Hematopoietic multipotent progenitor cell treated with erythropoietin and hydrocortisone succinate and interleukin-3 and kit ligand, for 8 days (in vitro differentiated cells): ENCODE data around the gene ZNF423.

ENCODE experiments used
- DNase-seq: peaks from one replicate; pipeline ENCODE4 v3.0.0-alpha.2; 2015

ZNF423 gene

GRCh38 chr16:49780433-49780832, 75.5 kb downstream of the ZNF423 start:
- DNase-seq: no peak

DNA sequence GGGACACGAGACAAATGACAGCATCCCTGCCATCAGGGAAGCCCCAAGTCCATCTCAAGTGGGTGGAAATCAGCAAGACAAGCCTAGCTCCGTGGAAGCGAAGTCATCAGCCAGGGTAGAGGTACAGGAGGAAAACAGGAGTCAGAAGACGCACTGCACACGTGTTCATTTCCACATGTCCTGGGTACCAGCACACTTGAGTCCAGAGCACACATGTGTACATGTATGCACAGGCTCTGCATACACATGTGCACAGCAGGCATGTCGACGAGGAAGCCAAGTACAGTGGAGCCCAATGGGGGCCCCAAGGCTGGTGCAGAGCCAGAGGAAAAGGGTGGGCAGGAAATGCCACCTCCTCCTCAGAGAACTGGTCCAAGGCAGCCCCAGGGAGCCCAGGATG, 75.9 kb downstream of the ZNF423 start:
- DNase-seq: no peak

DNA sequence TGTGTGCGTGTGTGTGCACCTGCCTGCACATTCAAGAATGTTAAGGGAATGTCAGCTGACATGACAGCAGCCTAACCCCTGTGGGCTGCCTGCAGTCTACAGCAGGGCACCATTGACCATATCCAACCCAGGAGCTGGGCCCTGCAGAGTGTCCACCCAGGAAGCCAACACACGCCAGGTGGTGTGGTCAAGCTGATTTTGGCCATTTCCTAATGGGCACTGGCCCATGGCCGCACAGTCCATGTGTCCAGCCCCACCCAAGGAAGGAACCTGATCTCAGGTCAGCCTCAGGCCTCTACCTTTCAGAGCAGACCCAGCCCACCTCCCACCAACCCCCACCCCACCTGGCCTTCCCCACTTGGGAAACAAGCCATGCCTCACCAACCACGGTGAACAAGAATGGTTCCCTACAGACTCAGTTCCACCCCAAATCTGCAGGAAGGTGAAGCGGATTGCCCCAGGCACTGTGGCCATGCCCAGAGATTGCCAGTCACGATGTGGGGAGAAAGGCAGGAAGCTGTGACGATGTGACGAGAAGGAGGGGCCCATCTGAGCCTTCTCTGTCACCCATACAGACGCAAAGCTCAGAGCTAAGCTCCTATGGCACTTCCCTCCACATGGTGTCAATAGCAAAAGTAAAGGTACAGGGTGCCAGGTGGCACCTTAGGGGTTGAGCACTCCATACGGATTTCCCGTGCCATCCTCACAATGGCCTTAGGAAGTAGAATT, 77.5 kb downstream of the ZNF423 start:
- DNase-seq: no peak

DNA sequence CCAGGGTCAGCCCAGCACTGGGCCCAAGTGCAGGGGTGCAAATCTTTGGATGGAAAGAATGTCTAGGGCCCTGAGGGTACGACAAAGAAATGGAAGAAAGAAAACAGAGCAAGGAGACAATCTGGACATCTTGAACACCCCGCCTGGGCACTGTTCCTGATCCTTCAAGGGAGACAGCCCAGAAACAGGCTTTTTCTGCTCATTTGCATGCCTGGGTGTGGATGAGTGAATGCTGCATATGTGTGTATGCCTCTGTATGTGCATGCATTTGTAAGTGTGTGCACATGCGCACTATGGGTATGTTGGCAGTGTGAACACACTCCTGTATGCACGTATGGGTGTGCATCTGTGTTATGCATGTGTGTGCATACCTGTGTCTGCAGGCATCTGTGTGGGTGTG, 79.2 kb downstream of the ZNF423 start:
- DNase-seq: no peak

- no peak for DNase-seq
Measured at GRCh38 chr16:49776085-49776595, 79.8 kb downstream of the ZNF423 start.

DNA sequence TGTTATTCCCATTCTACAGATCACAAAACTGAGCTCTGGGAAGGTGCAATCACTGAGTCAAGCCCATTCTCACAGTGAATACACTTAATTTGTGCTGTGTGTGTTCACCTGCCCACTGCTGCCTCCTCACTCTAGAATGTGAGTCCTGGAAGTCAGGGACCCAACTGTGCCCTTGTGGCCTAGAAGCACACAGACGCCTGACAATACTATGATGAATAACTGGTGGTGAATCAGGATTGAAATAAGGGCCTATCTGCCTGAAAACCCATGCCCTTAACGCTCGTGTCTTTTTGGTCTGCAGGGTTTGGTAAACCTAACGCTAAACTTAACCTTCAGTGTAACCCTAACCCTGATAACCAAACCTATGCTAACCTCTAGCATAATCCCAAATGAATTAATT, 80.3 kb downstream of the ZNF423 start:
- DNase-seq: no peak

DNA sequence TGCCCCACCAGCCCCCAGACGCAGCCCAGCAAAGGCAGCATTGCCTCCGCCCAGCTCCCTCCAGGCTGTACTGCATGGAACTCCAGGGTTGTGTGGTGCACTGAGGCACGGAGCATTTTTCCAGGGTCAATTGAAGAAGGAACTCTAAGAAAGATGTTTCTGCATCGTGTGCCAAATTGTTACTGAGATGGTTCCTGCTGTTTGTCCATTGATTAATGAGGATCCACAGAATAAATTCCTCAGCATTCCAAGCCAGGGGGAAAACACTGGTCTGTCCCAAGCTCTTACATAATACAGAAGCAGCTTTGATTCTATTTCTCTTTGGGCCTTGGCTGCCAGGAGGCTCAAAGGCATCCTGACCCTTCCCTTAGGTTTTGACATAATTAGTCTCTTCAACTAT, 80.9 kb downstream of the ZNF423 start:
- no peak for DNase-seq

DNA sequence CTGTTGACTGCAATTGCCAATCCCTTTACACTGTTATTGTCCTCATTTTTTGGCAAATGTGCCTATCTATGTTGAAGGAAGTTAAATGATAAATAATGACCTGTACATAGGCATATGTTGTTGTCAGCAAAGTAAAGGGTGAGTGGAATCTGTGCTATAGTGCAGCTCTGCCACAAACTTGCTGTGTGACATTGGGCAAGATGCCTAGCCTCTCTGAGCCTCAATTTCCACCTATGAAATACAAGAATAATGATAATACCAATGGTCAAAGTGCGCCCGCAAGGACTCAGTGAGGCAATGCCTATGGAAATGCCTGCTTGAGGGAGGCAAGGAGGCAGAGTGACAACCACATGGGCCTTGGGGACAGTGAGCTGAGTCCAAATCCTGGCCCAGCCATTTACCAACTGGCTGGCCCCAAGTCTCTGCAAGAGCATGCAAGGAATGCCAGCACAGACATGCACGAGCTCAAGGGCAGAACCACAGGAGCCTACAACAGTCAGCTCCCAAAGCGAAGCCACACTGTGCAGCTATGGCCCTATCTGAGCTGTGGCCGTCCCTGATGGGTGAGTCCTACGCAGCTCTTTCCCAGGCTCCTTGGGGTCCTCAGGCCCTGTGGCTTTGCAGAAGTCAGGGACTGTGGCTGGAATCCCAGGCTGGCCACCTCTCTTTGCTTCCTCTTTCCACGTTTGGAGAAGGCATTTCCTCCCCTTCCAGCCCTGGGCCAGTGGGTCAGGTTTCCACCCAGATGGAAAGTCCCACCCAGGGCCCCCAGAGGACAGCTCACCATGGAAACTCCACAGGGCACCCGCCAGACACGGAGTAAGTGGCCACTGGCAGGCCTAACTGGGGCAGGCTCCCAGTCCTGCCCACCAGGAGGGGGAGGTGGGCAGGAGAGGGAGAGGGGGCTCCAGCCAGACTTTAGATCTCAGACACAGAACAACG, 82.1 kb downstream of the ZNF423 start:
- DNase-seq: no peak

DNA sequence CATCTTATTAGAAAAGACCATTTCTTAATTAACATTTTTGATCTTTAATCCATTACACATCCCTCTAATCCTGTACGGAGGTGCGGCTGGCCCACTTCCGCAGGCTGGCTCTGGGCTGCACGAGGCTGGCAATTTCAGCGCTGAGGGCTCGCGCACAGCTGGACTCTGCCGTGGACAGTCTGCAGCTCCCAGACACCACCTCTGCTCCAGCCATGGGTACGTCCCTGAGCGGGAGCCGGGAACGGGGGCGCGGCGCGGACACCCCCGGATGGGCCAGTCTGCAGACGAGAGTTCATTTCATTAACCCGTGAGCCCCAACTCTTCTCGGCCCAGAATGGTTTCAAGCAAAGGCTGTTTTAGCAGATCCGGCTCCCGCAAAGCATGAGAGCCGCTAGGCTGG, 87.9 kb downstream of the ZNF423 start:
- DNase-seq: no peak

- no peak for DNase-seq
Measured at GRCh38 chr16:49767414-49767813, 88.5 kb downstream of the ZNF423 start.

GRCh38 chr16:49766225-49766624, 89.7 kb downstream of the ZNF423 start:
- no peak for DNase-seq

DNA sequence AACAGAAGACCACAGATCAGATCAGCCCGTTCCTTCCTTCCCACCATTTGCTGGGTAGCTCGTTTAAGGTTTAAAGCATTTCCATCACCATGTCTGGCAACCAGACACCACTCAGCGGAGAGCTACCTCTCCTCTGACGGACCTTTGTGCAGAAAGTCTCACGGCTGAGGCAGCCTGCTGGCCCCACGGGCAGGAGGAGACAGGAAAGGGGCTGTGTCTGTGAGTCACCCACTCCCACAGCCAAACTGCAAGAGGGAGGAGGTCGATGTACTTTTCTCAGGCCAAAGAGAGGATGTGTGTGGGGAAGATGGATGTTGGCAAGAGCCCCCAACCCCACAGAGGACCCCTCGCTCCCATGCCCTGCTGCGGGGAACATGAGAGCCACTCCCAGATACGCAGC, 92.1 kb downstream of the ZNF423 start:
- DNase-seq: no peak

DNA sequence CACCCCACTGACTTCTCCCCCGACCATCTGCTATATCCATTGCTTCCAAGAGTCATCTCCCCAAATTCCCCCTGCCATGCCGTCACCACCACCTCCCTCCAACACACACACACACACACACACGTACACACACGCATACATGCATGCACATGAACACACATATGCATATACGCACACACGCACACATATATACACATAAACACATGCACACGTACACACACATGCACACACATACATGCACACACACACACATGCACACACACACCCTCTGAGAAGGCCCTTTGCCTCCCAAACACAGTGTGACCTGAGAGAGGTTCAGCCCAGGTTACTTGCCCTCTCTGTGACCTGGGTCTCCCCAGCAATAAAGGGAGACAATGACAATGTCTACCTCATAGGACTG, 95.1 kb downstream of the ZNF423 start:
- DNase-seq: no peak

DNA sequence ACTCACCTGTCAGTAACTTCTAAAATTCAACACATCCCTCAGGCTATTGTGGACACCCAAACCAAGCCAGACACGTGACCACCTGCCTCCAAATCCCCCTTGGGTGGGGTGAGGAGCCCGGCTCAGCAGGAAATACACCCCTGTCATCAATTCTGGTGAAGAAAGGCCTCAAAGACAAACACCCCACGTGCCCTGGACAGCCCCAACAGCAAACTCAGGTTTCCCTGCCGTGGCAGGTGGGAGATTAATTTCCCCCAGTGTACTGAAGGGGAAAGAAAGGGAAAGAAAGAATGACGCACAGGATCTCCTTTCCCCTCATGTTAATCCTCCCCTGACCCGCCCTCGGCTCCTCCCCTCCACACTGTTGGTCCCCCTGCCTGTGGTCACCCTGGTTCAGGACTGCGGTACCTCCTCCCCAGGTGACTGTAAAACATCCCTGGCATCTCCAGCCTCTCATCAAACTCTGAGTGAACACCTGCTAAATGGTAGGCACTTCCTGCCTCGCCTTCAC, 98.3 kb downstream of the ZNF423 start:
- DNase-seq: no peak

DNA sequence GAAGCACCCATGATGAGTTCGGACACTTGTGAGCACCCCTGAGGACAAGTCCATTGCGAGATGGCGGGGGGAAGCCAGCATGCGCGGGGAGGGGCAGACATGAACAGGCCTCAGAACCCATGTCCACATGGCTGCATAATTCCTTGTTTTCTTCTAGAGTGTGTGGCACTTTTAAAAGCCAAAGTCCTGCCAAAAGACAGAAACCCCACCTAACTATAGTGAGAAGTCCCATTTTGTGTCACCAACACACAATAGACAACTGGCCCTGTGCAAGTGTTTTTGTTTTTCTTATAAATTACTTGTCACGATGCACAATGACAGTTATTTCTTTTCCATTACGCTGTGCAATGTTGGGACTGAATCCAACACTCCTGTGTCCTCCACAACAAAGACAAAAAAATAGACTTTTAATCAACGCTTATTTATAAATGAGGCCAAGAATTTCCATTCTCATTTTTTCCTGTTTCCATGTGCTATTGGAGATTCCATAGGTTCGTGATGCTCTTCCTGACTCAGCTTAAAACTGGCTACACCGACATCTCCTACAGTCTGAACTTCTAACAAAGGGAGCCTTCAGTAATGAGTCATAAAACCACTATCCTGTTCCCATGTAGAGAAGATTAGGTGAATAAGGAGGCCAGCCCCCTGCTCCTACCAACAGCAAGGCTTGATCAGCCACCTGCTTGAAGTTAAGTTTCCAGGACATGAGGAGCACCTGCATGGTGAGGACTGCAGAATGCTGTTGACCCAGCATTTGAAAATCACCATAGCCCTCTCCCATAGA, 98.9 kb downstream of the ZNF423 start:
- no peak for DNase-seq

- no peak for DNase-seq
Measured at GRCh38 chr16:49755716-49756505, 100.0 kb downstream of the ZNF423 start.

GRCh38 chr16:49755313-49755620, 100.6 kb downstream of the ZNF423 start:
- peak; percentile 8 for DNase-seq

GRCh38 chr16:49754495-49755312, 101.2 kb downstream of the ZNF423 start:
- DNase-seq: no peak

GRCh38 chr16:49750341-49751000, 105.4 kb downstream of the ZNF423 start:
- no peak for DNase-seq

GRCh38 chr16:49749816-49750215, 106.1 kb downstream of the ZNF423 start:
- DNase-seq: no peak

DNA sequence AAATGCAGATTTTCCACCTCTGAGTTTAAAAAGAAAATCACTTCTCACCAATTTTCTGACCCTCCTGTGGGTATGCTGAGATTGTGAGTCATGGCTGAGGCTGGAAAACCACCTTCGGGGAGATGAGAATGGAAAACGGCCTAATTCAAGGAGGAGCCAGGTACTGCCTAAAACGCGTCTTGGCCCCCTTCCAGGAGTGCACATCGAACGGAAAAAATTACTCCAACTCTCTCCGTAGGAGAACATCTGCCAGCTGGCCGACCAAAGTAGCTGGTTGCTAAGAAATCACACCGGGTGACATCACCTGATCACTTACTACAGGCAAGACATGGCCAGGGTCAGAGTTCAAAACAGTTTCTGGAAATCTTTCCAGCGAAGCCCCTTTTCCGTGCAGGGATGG, 107.6 kb downstream of the ZNF423 start:
- DNase-seq: no peak
